ENCODE data around the gene TBC1D22A.

Gene TBC1D22A

DNA sequence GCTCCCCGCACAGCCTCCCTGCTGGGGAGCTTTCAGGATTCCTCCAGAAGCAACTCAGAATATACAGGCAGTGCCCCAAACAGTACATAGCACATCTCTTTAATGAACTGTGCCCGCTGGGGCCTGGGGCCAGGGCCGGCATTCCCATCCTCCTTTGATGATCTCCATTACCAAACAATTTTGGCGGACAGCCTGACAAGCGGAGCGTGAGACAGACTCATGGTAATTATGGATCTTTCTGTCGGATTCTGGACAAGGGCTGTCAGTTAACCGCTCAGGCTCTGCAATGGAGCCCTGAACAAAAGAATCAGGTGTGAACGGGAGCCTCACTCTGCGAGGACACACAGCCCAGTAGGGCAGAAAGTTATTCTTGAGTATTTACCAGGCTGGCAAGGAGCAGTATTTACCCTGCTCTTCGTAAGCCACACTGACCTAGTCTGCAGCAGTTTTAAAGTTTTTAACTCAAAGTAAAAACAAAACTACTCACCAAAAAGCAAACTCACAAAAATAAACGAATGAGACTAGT is 174.0 kb downstream of the TBC1D22A start:
- no peak overlapping the region for H3K27ac ChIP-seq (ENCODE audit: low read length)
- H3K4me1 ChIP-seq (ENCODE audit: control insufficient read depth, insufficient read depth, low read length), result no peaks in the 10 kb centered on the region
- H3K9ac ChIP-seq (ENCODE audit: low read length in 2 of 2), result no peak overlapping the region
- H3K4me3 ChIP-seq (ENCODE audit: low read length in 2 of 2), result no peak overlapping the region
- H3K27me3 ChIP-seq (ENCODE audit: control insufficient read depth in 1 of 2, insufficient read depth in 2 of 2, low read length in 2 of 2), result no peaks in the 10 kb centered on the region
- H3K36me3 ChIP-seq (ENCODE audit: control insufficient read depth in 2 of 2, insufficient read depth in 2 of 2, low read length in 2 of 2), result peaks cover 0 to 3% of the 10 kb centered on the region in 2 donors
- no peaks in the 10 kb centered on the region for H3K9me3 ChIP-seq (ENCODE audit: control insufficient read depth in 2 of 2, low read length in 2 of 2)

DNA sequence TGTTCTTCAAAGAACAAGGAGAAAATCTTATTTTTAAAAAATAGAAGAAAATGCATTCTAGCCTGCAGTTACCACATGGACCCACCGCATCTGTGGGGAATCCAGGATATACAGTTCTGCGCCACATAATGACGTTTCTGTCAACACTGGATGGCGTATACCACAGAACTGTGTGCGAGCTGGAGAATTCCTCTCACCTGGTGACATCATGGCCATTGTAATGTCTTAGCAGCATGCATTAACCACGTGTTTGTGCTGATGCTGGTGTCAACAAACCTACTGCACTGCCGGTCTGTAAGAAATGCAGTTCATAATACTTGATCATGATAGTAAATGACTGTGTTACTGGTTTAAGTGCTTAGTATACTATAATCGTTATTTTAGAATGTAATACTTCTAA is 174.7 kb downstream of the TBC1D22A start:
- Histone ChIP-seq H3K9ac (ENCODE audit: low read length in 2 of 2) (no peak overlapping the region), H3K27ac (ENCODE audit: low read length) (no peak overlapping the region), H3K4me1 (ENCODE audit: control insufficient read depth, insufficient read depth, low read length) (no peaks in the 10 kb centered on the region)

DNA sequence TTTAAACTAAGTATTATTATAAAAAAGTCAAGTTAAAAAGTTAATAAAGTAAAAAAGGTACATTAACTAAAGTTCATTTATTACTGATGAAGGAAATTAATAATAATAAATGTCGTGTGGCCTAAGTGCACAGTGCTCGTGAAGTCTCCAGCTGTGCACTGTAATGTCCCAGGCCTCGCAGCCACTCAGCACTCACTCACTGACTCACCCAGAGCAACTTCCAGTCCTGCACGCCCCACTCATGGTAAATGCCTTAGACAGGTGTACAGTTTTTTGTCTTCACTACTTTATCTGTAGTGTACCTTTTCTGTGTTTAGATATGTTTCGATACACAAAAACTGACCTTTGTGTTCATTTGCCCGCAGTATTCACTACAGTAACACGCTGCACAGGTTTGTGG is 175.5 kb downstream of the TBC1D22A start:
- Histone ChIP-seq H3K9ac (ENCODE audit: low read length in 2 of 2) (no peak overlapping the region), H3K4me1 (ENCODE audit: control insufficient read depth, insufficient read depth, low read length) (no peaks in the 10 kb centered on the region), H3K36me3 (ENCODE audit: control insufficient read depth in 2 of 2, insufficient read depth in 2 of 2, low read length in 2 of 2) (no peaks in the 10 kb centered on the region), H3K27me3 (ENCODE audit: control insufficient read depth in 1 of 2, insufficient read depth in 2 of 2, low read length in 2 of 2) (no peaks in the 10 kb centered on the region), H3K27ac (ENCODE audit: low read length) (no peak overlapping the region), H3K9me3 (ENCODE audit: control insufficient read depth in 2 of 2, low read length in 2 of 2) (no peaks in the 10 kb centered on the region), H3K4me3 (ENCODE audit: low read length in 2 of 2) (no peak overlapping the region)

More for the DNA sequence above, 174.7 kb downstream of the TBC1D22A start:
- no peaks in the 10 kb centered on the region for H3K36me3 ChIP-seq (ENCODE audit: control insufficient read depth in 2 of 2, insufficient read depth in 2 of 2, low read length in 2 of 2)
- no peak overlapping the region for H3K4me3 ChIP-seq (ENCODE audit: low read length in 2 of 2)
- no peaks in the 10 kb centered on the region for H3K27me3 ChIP-seq (ENCODE audit: control insufficient read depth in 1 of 2, insufficient read depth in 2 of 2, low read length in 2 of 2)
- no peaks in the 10 kb centered on the region for H3K9me3 ChIP-seq (ENCODE audit: control insufficient read depth in 2 of 2, low read length in 2 of 2)

DNA sequence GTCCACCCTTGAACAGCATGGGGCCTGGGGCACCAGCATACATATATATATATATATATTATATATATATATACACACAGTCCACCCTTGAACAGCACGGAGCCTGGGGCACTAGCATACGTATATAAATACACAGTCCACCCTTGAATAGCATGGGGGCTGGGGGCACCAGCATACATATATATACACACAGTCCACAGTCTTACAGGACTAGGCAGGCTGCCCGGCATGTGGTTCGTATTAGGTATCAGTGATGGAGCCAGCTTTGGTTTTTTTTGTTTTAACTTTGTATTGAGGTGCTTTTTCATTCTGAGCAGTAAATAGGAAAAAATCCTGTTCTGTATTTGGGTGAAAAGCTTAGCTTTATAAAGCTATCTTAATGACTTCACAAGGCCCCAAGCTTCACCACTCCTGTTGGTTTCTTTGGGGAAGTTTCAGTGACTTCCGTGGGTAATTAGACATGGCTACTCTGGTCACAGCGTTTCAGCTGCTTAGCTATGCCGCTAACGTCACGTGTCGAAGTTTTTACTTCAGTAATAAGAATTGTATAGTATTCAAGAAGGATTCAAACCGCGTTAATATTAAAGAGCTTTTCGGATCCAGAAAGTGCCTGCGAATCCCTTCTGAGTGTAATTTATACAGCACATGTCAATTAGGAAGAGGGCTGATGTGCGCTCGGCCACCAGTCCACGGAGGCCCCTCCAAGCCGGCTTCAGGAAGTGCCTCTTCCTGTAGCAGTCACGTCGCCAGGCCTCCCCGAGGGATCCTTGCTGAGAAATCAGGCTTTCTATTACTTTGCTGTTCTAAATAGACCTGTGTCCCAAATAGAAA is 179.7 kb downstream of the TBC1D22A start:
- Histone ChIP-seq H3K9ac (ENCODE audit: low read length in 2 of 2) (no peak overlapping the region), H3K4me3 (ENCODE audit: low read length in 2 of 2) (no peak overlapping the region), H3K36me3 (ENCODE audit: control insufficient read depth in 2 of 2, insufficient read depth in 2 of 2, low read length in 2 of 2) (peaks cover 0 to 2% of the 10 kb centered on the region in 2 donors), H3K9me3 (ENCODE audit: control insufficient read depth in 2 of 2, low read length in 2 of 2) (no peaks in the 10 kb centered on the region), H3K27ac (ENCODE audit: low read length) (no peak overlapping the region), H3K27me3 (ENCODE audit: control insufficient read depth in 1 of 2, insufficient read depth in 2 of 2, low read length in 2 of 2) (no peaks in the 10 kb centered on the region), H3K4me1 (ENCODE audit: control insufficient read depth, insufficient read depth, low read length) (no peaks in the 10 kb centered on the region)

DNA sequence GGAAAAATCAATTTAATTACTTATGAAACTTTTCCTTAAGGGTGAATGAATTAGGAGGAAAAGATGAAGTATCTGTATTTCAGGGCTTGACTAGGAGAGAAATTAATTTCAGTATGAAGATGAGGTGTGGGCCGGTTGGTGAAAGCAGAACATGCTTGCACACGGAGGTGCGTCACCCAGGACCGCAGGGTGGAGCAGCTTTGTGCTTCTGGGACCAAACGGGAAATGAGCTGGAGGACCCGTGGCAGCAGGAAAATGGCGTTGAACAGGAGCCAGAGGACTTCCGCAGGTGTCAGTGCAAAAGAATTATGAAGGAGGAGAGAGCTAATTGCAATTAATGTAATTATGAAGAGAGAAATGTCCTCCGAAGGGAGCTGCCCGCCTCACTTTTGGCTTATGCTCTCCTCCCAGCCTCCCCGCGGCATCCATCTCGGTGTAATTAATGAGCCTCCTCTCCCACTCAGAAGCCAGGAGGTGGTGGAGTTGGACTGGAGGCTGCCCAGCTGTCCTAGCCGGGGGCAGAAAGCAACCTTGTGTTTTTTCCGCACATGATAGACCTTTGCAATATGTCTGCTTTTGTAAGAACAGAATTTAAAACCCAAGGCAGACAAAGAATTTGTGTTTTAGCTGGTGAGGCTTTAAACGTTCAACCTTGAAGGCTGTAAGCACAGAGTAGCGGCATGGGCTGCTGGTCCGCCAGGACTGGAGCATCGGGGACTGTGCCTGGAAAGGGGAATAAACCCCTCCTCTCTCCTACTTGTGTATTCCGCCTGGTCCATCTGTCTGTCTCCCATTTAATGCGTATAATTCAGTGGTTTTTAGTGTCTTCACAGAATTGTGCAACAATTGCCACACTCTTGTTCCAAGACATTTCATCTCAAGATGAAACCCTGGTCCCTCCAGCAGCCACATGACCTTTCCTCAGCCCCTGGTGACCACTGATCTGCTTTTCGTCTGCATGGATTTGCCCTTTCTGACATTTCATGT is 180.6 kb downstream of the TBC1D22A start:
- H3K27me3 ChIP-seq (ENCODE audit: control insufficient read depth in 1 of 2, insufficient read depth in 2 of 2, low read length in 2 of 2), result no peaks in the 10 kb centered on the region
- no peak overlapping the region for H3K4me3 ChIP-seq (ENCODE audit: low read length in 2 of 2)
- H3K4me1 ChIP-seq (ENCODE audit: control insufficient read depth, insufficient read depth, low read length), result no peaks in the 10 kb centered on the region
- no peak overlapping the region for H3K27ac ChIP-seq (ENCODE audit: low read length)
- no peak overlapping the region for H3K9ac ChIP-seq (ENCODE audit: low read length in 2 of 2)
- no peaks in the 10 kb centered on the region for H3K9me3 ChIP-seq (ENCODE audit: control insufficient read depth in 2 of 2, low read length in 2 of 2)
- peaks cover 0 to 2% of the 10 kb centered on the region in 2 donors for H3K36me3 ChIP-seq (ENCODE audit: control insufficient read depth in 2 of 2, insufficient read depth in 2 of 2, low read length in 2 of 2)

DNA sequence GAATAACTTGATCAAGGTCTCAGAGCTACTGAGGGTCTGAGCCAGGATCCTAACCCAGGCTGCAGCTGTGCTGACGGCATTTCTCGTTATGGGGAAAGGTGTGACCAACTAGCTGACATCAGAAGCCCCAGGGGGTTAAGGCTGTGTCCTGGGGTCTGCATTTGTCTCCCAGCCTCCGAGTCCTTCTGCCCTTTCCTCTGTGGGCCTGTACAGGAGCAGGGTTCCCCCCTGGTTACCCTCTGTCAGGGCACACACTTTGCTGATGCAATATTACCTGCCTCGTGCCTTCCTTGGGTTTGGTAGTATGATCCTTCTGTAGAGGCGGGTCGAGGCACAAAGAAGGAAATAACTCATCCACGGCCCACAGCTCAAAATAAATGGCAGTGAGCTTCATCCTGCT is 183.0 kb downstream of the TBC1D22A start:
- Histone ChIP-seq H3K27ac (ENCODE audit: low read length) (no peak overlapping the region), H3K36me3 (ENCODE audit: control insufficient read depth in 2 of 2, insufficient read depth in 2 of 2, low read length in 2 of 2) (peaks cover 0 to 6% of the 10 kb centered on the region in 2 donors), H3K27me3 (ENCODE audit: control insufficient read depth in 1 of 2, insufficient read depth in 2 of 2, low read length in 2 of 2) (no peaks in the 10 kb centered on the region), H3K9me3 (ENCODE audit: control insufficient read depth in 2 of 2, low read length in 2 of 2) (no peaks in the 10 kb centered on the region), H3K4me1 (ENCODE audit: control insufficient read depth, insufficient read depth, low read length) (no peaks in the 10 kb centered on the region), H3K9ac (ENCODE audit: low read length in 2 of 2) (no peak overlapping the region), H3K4me3 (ENCODE audit: low read length in 2 of 2) (no peak overlapping the region)

DNA sequence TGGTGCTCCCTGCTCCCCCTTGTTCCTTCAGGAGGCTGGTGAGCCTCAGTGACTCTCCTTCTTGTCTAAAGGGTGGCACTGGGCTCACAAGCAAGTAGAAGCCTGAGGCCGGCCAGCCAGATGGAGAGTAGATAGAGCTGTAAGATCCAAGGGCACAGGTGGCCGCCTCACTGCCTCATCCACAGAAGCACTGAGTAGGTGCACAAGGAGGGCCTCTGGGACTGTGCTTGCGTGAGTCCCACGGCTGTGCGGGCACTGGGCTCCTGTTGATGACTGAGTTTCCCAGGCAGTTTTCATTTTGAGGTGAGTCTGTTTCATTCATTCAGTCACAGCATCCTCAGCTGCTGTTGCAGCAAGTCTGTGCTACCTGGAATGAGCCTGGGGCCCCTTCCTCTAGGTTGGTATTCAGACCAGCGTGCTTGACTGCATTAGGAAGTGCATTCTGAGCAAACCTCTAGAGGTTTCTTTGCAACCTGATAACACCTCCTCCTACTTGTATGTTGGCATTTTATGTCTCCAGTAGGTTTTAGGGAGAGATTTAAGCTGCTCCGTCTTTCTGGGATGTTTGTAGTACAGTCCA is 184.0 kb downstream of the TBC1D22A start:
- Histone ChIP-seq H3K27ac (ENCODE audit: low read length) (no peak overlapping the region), H3K36me3 (ENCODE audit: control insufficient read depth in 2 of 2, insufficient read depth in 2 of 2, low read length in 2 of 2) (peaks cover 0 to 6% of the 10 kb centered on the region in 2 donors)

DNA sequence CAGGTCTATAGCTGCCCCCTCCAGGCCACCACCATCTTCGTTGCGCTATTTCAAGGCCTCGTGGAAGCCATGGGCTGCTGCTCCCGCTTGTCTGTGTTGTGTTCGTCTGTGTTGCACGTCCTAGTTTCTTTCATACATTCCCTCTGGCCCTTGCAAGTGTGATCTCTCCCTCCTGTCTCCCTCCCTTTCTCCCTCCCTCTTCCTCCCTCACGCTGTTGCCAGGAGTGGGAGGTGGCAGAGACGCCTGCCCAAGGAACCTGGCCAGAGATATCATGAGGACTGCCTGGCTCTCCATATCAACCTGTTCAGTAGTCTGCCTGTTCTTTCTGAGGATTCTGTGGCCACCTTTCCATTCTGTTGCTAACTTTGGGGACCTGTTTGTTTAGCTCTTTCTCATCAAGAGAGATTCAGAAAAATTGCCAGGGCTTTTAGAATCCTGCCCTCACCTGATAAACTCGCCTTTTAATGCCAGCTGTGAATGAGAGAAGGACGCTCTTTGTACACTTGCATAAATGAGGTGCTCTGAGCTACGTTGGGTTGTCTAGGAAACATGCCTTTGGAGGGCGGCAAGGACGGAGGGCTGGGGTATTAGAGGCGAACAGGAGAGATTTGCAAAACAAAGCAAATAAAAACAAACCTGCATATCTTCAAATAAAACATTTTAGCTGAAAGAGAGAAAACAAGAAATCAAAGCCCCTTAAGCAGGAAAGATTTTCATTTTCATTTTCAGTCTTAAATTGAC is 185.2 kb downstream of the TBC1D22A start:
- Histone ChIP-seq H3K27ac (ENCODE audit: low read length) (no peak overlapping the region), H3K9ac (ENCODE audit: low read length in 2 of 2) (no peak overlapping the region), H3K36me3 (ENCODE audit: control insufficient read depth in 2 of 2, insufficient read depth in 2 of 2, low read length in 2 of 2) (peaks cover 0 to 6% of the 10 kb centered on the region in 2 donors), H3K9me3 (ENCODE audit: control insufficient read depth in 2 of 2, low read length in 2 of 2) (no peaks in the 10 kb centered on the region), H3K27me3 (ENCODE audit: control insufficient read depth in 1 of 2, insufficient read depth in 2 of 2, low read length in 2 of 2) (no peaks in the 10 kb centered on the region), H3K4me3 (ENCODE audit: low read length in 2 of 2) (no peak overlapping the region), H3K4me1 (ENCODE audit: control insufficient read depth, insufficient read depth, low read length) (no peaks in the 10 kb centered on the region)

More for the DNA sequence above, 184.0 kb downstream of the TBC1D22A start:
- Histone ChIP-seq H3K9me3 (ENCODE audit: control insufficient read depth in 2 of 2, low read length in 2 of 2) (no peaks in the 10 kb centered on the region), H3K4me1 (ENCODE audit: control insufficient read depth, insufficient read depth, low read length) (no peaks in the 10 kb centered on the region), H3K9ac (ENCODE audit: low read length in 2 of 2) (no peak overlapping the region), H3K27me3 (ENCODE audit: control insufficient read depth in 1 of 2, insufficient read depth in 2 of 2, low read length in 2 of 2) (no peaks in the 10 kb centered on the region), H3K4me3 (ENCODE audit: low read length in 2 of 2) (no peak overlapping the region)

DNA sequence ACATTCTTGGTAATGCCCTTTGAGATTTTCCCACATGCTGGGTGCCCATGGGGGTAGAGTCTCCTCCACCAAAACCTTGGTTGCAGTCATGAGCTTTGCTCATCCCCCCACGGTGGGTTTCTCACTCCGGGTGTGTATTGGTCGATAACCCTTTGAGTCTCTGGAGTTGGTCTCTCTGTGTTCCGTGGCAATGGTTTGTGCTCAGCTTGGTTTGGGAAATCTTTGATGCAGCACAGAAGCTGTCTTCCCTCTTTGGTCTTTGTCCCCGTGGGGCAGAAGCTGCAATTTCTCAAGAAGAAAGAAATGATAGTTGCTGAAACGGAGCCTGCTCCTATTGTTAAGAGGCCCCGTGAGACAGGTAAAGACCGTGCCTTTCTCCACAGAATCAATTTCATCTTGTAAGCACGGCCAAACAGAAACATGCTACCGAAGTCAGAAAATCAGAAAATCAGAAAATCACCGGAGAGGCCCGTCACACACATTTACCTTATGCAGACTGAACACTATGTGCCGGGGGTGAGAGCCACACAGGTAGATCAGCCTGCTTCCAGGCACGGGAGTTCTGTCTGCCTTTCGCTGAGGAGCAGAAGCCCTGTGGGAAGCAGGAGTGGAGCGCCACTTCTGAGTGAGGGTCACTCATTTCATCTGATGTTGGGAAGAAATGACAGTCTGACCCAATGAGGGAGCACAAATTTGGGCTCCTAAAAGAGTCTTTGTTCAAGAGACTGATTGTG is 186.1 kb downstream of the TBC1D22A start:
- Histone ChIP-seq H3K27ac (ENCODE audit: low read length) (no peak overlapping the region), H3K9me3 (ENCODE audit: control insufficient read depth in 2 of 2, low read length in 2 of 2) (no peaks in the 10 kb centered on the region), H3K4me3 (ENCODE audit: low read length in 2 of 2) (no peak overlapping the region), H3K36me3 (ENCODE audit: control insufficient read depth in 2 of 2, insufficient read depth in 2 of 2, low read length in 2 of 2) (peaks cover 0 to 6% of the 10 kb centered on the region in 2 donors), H3K27me3 (ENCODE audit: control insufficient read depth in 1 of 2, insufficient read depth in 2 of 2, low read length in 2 of 2) (no peaks in the 10 kb centered on the region), H3K9ac (ENCODE audit: low read length in 2 of 2) (no peak overlapping the region), H3K4me1 (ENCODE audit: control insufficient read depth, insufficient read depth, low read length) (no peaks in the 10 kb centered on the region)
